Colon (tissue), 2 donors: ENCODE measurements around the gene WASF3.

Experiments
- FAIRE-seq: peaks from 2 replicates; lab custom pipeline; 2012; peaks lifted over from hg19 to GRCh38; lab: Jason Lieb, UNC
- donor health status: control.
- donor health status: control.

Gene WASF3

GRCh38 chr13:26557393-26558073 lies at the start of gene WASF3:
TSS of gene WASF3 (plus strand) at chr13:26557683. CDS start at chr13:26642271, 84,588 bp downstream.
- no peak for FAIRE-seq

GRCh38 chr13:26508885-26509284 lies 48.6 kb upstream of the WASF3 start:
- no peak for FAIRE-seq

DNA sequence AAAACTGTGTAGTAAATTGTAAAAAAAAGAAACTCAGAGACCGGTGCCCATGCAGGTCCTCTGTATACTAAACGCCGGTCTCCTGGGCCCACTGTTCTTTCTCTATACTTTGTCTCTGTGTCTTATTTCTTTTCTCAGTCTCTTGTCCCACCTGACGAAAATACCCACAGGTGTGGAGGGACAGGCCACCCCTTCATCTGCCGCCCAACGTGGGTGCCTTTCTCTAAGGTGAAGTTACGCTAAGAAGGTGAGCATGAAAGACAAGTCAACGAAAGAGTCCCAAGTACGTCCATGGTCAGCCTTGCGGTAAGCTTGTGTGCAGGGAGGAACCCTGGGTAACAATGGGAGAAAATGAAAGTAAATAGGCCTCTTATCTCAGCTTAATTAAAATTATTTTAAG lies 48.0 kb upstream of the WASF3 start:
- no peak for FAIRE-seq

- FAIRE-seq: no peak
Measured at GRCh38 chr13:26513931-26514330, 43.6 kb upstream of the WASF3 start.

- FAIRE-seq: no peak
Measured at GRCh38 chr13:26515721-26516120, 41.8 kb upstream of the WASF3 start.

- FAIRE-seq: no peak
Measured at GRCh38 chr13:26517936-26518335, 39.5 kb upstream of the WASF3 start.

- no peak for FAIRE-seq
Measured at GRCh38 chr13:26518451-26518959, 39.0 kb upstream of the WASF3 start.

DNA sequence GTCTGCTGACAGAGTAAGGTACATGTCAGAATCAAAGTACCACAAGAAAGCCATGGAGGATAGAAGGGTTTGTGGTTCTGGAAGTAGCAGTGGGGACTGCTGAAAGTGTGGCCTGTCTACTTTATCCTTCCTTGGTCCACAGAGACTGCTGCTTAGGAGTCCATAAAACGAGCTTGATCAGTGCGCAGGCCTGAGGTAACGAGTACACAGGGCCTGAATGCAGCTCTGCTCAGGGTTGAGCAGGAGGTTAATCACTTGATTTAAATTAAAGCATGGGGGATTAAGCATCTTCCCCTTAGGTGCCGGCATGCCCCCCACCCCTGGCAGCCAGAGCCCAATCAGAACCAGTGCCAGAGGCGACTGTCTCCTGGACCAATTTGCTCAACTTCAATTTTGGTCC lies 34.9 kb upstream of the WASF3 start:
- FAIRE-seq: no peak

- no peak for FAIRE-seq
Measured at GRCh38 chr13:26523007-26523406, 34.5 kb upstream of the WASF3 start.

DNA sequence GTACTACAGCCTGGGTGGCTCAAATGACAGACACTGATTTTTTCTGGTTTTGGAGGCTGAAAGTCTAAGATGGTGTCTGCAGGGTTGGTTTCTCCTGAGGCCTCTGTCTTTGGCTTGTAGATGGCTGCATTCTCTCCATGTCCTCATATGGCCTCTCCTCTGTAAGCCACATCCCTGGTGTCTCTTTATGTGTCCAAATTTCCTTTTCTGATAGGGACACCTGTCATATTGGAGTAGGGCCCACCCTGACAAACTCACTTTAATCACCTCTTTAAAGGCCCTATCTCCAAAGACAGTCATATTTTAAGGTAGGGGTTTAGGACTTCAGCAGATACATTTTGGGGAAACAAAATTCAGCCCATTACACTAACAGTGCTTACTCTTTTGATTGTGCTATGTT lies 32.0 kb upstream of the WASF3 start:
- no peak for FAIRE-seq

- no peak for FAIRE-seq
Measured at GRCh38 chr13:26526702-26527216, 30.7 kb upstream of the WASF3 start.

- FAIRE-seq: no peak
Measured at GRCh38 chr13:26528527-26528926, 29.0 kb upstream of the WASF3 start.

DNA sequence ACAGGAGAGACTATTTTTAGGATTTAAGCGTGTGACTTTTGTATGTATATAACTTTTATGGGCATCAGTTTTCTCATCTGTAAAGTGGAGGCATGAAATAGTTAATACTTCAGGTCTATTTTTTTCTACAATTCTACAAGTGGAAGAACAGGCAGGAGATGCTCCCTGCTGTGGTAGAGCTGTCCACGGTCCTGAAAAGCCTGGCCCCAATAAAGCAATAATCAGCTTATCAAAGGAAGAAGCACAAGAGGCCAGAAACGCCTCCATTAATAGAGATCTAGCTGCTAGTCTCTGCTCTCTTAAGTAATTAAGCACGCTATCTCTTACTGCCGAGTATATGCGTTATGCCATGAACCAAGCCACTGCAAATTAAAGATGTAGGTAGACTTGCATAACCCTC lies 28.0 kb upstream of the WASF3 start:
- FAIRE-seq: no peak

GRCh38 chr13:26531742-26532141 lies 25.7 kb upstream of the WASF3 start:
- FAIRE-seq: no peak

DNA sequence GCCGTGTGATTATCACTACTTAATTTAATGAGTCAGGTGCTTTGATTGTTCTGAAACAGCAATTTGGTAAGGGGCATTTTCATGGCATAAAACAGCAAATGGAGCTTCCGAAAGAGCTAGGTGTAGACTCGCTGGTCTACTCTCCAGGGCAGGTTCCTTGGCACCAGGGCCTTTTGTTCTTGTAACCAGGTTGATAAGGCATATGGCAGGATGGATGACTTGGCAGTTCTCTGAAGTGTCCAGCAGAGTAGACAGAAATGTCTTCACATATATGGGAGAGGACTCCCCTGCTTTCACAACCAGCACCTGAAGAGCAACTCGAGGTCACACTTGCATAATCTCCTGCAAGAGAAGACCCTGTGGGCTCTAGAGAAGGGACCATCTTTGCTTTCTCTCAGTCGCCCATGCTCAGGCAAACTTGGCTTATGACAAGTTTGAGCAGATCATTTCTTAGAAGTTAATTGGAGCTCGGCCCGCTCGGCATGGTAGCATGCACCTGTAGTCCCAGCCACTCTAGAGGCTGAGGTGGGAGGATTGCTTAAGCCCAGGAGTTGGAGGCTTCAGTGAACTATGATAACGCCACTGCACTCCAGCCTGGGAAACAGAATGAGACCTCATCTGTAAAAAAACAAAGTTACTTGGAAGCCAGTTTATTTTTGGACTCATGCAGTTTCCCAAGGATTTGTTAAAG lies 23.3 kb upstream of the WASF3 start:
- no peak for FAIRE-seq

DNA sequence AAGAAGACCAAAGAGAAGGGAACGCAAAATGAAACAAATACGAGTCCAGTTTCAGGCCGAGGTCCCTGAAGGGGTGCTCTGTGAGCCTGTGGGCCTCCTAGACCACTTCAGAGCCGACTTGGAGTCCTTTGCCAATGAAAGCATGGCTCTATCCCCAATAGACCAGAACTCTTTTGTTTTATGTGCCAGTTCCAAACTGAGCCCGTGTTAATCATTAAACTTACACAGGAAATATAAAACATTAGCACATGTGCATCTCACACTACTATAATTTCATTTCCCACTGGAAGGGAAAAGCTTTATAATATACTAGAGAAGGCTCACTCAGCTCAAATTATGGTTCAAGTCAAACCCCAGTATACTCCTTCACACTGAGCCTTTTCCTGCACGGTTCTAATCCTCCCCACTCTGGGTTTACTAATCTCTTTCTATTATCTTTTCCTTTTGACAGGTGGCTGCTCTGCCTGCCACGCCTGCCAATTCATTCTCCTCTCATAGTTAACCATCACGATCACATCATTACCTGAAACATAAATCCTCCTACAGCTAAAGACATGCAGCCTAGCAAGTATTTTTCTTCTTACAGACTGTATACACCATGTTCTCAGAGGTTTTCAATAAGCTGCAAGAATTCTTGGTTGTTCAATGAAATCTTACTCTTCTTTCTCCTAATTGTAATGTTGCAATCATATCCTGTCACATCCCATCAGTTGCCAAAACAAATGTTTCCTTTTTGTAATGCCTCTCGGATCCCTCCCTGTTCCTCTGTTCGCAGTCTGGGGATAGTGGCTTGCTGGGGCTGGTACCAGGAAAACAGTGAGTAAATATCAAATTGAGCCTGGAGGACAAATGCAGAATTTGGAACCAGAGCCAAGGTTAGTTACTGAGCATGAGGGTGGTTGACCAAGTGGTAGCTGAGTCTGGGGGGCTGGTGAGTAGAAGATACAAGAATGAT lies 18.8 kb upstream of the WASF3 start:
- FAIRE-seq: no peak

DNA sequence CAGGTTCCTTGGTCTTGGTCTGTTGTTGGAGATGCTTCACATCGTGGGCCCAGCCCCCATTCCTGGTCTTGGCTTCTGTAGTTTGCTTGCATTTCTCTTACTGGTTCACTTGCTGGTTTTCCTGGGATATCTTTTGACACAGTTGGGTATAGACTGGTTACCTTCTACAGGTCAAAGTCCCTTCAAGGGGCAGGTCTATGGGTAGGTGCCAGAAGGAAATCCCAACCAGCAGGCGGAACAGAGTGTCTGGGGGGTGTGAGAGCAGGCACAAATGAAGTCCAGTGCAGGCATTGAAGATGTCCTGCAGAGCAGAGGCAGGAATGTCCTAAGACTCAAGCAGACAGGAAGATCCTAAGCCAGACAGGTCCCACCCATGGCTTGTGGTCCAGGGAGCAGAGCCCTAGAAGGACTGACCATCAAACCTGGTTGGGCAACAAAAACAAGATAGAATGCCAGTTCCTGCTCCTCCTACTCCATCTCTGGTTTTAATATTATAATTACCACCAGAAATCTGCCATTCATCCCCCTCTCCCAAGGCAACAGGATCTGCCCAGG lies 17.7 kb upstream of the WASF3 start:
- no peak for FAIRE-seq

DNA sequence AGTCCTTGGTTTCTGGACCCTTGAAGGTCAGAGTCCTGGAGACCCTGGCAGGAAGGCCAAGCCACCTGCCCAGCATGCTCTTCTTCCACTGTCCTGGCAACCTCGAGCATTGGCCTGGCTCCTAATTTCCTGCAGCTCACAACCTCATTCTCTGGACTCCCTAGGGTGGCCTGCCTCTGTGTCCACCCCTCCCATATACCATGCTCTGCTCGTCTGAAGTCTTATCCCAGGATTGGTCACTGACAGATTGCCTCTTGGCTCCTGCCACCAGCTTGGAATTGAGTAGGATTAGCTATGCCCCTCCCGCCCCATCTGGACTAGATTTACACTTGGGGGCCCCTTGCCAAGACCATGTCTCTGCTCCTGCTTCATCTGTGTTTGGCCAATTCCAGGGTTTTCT lies 17.1 kb upstream of the WASF3 start:
- FAIRE-seq: no peak

GRCh38 chr13:26541041-26541440 lies 16.4 kb upstream of the WASF3 start:
- no peak for FAIRE-seq

GRCh38 chr13:26541678-26542568 lies 15.6 kb upstream of the WASF3 start:
- no peak for FAIRE-seq

GRCh38 chr13:26544707-26545106 lies 12.8 kb upstream of the WASF3 start:
- FAIRE-seq: no peak
